ENCODE measurements around the gene NOSIP.

GRCh38 chr19:49593233-49594113 is 13.1 kb upstream of the NOSIP start:
- TF ChIP-seq GATA2 (IDR thresholded peaks at IDR 0.05; ENCODE audit: low read depth, low read length) (no peak), GATA3 (IDR thresholded peaks at IDR 0.05; ENCODE audit: low read depth, low read length) (no peak)

Measured in SH-SY5Y (cell line).